ENCODE results near the gene CERS6.
A peak's percentile ranks its signal among the peaks of the same experiment; 100 is the strongest.

Gene CERS6

DNA sequence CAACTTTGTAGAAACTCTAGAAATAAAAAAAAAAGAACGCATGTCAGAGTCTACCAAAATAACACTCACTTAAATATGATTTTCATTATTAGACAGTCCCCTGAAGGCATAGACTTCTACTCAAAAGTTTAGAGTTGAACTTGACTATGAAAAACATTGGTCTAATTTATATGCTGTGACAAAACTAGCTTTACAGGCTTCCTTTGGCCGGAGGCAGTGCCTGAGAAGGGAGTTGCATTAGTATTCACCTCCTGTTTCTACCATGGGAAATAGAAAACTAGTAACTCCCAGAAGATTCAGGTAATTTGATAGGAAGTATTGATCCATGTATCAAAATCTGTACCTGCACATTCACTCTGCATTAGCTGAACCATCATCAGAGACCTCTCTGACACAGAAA is 182.9 kb downstream of the CERS6 start:
- TF ChIP-seq GATA2 (IDR thresholded peaks at IDR 0.05; ENCODE audit: low read depth, low read length) (no peak), GATA3 (IDR thresholded peaks at IDR 0.05; ENCODE audit: low read depth, low read length) (no peak)

DNA sequence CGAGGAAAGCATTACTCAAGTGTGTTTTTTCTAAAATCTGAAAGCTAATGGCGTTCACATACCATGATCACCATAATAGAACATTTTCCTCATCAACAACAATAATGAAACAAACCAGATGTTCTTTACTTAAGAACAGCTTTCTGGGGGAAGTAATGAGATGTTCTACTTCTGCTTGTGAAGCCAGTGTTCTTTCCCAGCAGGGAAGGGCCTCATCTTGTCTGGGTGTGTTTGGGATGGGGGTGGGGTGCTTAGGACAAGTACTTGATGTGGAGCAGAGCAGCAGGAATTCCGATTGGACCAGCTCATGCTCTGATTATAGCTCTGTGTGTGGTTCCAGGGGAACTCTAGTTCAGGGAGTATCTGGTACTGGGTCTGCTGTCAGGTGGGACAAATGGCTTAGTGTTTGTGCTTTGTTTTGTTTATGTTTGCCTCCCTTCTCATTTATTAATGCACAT is 183.4 kb downstream of the CERS6 start:
- TF ChIP-seq GATA2 (IDR thresholded peaks at IDR 0.05; ENCODE audit: low read depth, low read length) = no peak
- TF ChIP-seq GATA3 (IDR thresholded peaks at IDR 0.05; ENCODE audit: low read depth, low read length) = no peak

DNA sequence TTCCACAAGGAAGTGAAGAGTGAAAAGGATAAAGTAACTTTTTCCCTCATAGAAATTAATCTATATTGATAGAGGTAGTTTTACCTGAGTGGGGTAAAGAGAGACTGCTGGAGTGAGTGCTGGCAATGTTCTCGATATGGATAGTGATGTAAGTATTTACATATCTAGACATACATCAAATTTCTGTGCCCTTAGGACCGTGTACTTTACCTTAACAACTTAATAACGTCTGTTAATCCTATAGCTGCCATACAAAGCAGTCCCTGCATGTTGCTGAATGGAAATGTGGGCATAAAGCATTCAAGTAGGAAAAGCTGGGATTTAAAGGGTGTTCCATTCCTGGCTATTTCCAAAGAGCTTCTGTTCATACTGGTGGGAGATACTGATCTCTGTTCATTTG is 184.0 kb downstream of the CERS6 start:
- TF ChIP-seq GATA3 (IDR thresholded peaks at IDR 0.05; ENCODE audit: low read depth, low read length) (no peak), GATA2 (IDR thresholded peaks at IDR 0.05; ENCODE audit: low read depth, low read length) (no peak)

DNA sequence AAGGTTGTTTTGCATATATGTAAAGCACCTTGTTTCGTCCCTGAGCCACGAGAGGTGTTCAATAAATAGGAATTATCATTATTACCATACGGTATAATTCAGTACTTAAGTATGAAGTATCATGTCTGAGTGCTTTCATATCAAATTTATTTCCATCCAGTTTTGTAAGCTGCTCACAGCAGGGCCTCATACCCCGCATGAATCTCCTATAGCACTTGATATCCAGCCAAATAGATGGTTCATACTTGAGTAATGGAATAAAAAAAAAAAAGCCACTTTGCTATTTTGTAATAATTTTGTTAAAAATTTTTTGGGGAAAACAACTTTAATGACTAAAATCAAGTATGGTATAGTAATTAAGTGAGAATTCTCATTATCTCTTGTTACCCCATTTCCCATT is 185.6 kb downstream of the CERS6 start:
- TF ChIP-seq GATA3 (IDR thresholded peaks at IDR 0.05; ENCODE audit: low read depth, low read length) (no peak), GATA2 (IDR thresholded peaks at IDR 0.05; ENCODE audit: low read depth, low read length) (no peak)

DNA sequence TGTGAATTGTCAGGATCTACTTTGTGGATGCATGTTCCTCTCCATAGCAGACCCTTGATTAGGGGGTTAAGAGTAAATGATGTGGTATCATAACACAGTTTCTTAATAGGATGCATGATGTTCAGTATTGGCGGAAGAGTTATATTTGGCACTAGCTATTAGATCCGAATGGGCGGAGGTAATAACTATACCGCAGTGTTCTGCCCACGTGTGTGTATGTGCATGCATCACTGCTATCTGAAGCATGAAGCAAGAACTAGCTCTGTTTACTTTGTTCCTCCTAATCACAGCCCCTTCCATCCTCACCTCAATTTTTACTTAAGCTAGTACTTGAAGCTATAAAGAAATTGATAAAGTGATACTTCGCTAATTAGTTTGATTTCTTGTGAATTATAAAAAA is 186.8 kb downstream of the CERS6 start:
- TF ChIP-seq GATA3 (IDR thresholded peaks at IDR 0.05; ENCODE audit: low read depth, low read length) (no peak), GATA2 (IDR thresholded peaks at IDR 0.05; ENCODE audit: low read depth, low read length) (no peak)

DNA sequence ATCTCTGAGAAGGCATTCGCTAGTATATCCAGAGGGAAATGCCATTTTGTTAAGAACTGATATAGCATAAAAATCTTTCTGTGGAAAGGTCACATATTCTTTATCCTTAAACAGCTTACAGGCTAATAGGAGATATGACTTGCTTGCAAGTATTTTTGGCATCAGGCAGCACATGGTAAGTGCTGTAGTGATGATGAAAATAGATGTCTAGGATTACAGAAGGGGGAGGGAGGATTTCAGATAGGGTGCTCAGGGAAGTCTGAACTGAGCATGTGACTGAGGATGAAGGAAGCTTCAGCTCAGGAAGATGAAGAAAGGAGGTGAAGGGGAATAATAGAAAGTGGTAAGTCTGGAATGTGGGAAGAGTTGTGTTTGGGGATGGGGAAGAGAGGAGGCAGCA is 187.9 kb downstream of the CERS6 start:
- TF ChIP-seq GATA3 (IDR thresholded peaks at IDR 0.05; ENCODE audit: low read depth, low read length) = no peak
- TF ChIP-seq GATA2 (IDR thresholded peaks at IDR 0.05; ENCODE audit: low read depth, low read length) = no peak

DNA sequence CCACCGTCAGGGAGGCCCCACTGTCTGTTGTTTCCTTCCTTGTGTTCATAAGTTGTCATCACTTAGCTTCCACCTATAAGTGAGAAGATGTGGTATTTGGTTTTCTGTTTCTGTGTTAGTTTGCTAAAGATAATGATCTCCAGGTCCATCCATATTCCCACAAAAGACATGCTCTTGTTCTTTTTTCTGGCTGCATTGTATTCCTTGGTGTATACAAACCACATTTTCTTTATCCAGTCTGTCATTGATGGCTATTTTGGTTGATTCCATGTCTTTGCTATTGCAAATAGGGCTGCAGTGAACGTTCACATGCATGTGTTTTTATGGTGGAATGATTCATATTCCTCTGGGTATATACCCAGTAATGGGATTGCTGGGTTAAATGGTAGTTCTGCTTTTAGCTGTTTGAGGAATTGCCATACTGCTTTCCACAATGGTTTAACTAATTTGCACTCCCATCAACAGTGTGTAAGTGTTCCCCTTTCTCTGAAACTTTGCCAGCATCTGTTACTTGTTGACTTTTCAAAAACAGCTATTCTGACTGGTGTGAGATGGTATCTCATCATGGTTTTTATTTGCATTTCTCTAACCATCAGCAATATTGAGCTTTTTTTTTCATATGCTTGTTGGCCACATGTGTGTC is 189.7 kb downstream of the CERS6 start:
- no peak for TF ChIP-seq GATA3 (IDR thresholded peaks at IDR 0.05; ENCODE audit: low read depth, low read length)
- no peak for TF ChIP-seq GATA2 (IDR thresholded peaks at IDR 0.05; ENCODE audit: low read depth, low read length)

DNA sequence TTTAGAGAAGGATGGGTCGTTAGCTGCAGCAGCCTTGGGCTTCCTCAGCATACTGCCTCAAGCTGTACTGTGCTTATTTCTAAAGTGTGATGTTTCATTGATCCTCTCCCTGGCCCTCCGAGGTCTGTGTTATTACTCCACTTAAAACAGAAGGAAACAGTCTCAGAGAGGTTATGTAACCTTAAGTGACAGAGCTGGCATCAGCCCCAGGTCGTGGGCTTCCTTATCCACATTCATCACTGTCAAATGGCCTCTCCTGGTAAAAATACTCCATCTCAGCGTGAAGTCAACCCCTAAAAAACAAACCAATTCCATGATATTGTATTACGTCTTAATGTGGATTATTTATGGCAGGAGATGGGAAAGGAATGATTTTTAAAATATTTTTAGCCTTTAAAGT is 193.0 kb downstream of the CERS6 start:
- TF ChIP-seq GATA2 (IDR thresholded peaks at IDR 0.05; ENCODE audit: low read depth, low read length) = no peak
- TF ChIP-seq GATA3 (IDR thresholded peaks at IDR 0.05; ENCODE audit: low read depth, low read length) = no peak

DNA sequence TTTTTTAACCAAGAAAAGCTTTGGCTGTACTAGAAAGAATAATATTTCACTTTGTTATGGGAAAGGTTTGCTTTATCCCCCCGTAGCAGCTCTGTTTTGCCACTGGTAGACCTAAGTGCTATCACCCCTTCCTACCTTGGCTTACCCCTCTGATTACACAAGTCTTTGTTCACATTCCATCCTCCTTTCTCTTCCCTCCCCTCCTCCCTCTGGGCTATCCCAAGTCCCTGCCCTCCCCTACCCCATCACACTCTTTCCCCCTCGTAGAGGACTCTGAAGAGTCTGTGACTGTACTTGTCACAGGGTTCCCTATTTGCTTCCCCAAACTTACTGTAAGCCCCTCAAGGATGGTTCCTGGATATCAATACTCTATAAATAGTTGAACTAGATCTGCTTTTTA is 193.5 kb downstream of the CERS6 start:
- TF ChIP-seq GATA3 (IDR thresholded peaks at IDR 0.05; ENCODE audit: low read depth, low read length) (no peak), GATA2 (IDR thresholded peaks at IDR 0.05; ENCODE audit: low read depth, low read length) (no peak)

DNA sequence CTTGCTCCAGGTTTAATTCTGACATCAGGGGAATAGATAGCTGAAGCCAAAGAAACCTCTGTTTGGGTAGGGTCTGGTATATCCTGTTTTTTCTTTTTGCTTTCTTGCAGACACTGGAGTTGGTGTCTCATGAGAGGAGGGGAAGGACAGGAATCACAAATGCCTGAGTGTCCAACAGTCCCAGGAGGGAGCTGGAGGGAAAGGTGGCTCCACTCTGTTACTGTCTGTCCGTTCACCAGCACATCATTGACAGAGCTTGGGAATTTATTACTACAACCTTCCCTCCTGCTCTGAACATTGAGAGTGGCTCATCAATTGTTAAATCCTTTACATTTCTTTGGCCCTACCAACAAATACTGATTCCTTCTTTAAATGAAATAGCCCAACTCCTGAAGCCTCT is 194.1 kb downstream of the CERS6 start:
- TF ChIP-seq GATA3 (IDR thresholded peaks at IDR 0.05; ENCODE audit: low read depth, low read length) (no peak), GATA2 (IDR thresholded peaks at IDR 0.05; ENCODE audit: low read depth, low read length) (no peak)

DNA sequence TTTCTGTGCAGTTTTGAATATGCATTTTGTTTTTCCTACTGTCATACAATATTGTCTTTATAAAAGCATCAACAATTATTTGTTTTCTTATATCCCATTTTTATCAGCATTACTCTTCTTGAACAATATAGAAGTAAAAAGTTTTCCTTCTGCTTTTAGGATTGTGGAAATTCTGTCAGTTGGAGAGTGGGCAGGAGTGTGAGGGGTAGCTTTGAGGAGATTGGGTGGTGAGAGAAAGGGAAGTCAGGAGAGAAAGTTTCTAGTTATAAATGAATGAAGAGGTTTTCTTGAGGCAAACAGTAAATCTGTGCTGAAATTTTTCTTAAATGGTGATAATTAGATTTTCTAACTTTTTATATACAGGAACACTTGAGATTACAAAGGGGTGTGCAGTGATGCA is 194.7 kb downstream of the CERS6 start:
- TF ChIP-seq GATA2 (IDR thresholded peaks at IDR 0.05; ENCODE audit: low read depth, low read length) (no peak), GATA3 (IDR thresholded peaks at IDR 0.05; ENCODE audit: low read depth, low read length) (no peak)

DNA sequence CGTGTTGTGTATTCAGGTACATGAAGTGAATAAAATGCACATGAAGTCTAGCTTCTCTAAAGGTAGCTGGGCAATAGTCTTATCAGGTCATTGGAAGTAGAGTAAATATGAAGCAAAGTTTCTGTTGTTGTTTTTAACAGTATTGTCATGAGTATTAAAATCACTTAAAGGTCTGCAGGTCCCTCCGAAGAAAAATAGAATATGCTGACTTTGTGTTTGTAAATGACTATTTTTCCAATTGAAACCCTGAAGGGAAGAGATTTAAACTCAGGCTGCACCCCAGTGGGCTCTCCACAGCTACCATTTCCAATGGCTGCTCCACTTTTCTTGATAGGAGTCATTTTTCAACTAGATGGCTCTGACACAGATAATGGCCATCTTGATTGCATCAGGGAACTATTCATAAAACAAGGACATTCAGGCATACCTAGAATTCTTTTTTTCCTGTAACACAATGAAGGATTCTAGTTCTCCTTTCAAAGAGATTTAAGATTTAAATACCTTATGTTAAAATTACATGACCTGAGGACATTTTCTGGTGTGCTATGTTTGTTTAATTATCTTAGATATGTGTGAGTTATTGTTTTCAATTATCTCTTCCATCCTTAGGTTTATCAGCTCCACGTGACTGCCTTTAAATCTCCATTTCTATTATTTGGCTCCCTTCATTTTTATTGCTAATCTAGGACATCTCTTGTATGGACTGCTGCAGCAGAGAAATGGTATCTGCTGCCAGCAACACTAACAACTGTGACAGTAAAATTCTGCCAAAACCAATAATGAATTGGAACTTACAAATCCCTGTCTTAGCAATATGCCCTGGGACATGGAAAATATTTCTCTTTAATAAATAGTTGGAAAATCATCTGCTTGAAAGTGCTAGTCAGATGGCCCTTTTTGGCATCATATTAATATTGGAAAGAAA is 197.2 kb downstream of the CERS6 start:
- TF ChIP-seq GATA3 (IDR thresholded peaks at IDR 0.05; ENCODE audit: low read depth, low read length) = peak; percentile 48
- peak; percentile 58 for TF ChIP-seq GATA2 (IDR thresholded peaks at IDR 0.05; ENCODE audit: low read depth, low read length)

DNA sequence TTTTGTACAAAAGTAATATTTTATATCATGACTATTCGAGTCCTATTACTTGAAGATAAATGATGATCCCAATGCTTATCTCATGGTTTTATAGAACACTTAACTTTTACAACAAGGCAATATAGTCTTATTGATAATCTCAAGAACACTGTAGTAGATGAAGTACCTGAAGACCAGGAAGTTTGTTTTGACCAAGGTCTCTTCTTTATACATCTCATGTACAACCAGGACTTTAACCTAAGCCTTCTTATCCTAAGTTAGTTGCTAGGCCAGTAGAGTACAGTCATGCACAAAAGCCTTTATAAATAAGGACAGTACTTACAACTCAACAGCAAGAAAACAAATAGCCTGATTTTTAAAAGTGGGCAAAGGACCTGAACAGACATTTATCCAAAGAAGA is 198.6 kb downstream of the CERS6 start:
- no peak for TF ChIP-seq GATA3 (IDR thresholded peaks at IDR 0.05; ENCODE audit: low read depth, low read length)
- no peak for TF ChIP-seq GATA2 (IDR thresholded peaks at IDR 0.05; ENCODE audit: low read depth, low read length)

DNA sequence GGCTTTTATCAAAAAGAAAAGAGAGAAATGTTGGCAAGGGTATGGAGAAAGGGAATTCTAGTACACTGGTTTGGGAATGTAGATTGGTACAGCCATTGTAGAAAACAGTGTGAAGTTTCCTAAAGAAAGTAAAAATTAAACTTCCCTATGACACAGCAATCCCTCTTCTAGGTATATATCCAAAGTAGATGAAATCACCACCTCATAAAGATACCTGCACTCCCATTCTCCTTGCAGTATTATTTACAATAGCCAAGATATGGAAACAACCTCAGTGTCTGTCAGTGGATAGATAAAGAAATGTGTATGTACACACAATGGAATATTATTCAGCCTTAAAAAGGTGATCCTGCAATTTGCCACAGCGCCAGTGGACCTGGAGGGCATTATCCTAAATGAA is 199.1 kb downstream of the CERS6 start:
- TF ChIP-seq GATA2 (IDR thresholded peaks at IDR 0.05; ENCODE audit: low read depth, low read length) (no peak), GATA3 (IDR thresholded peaks at IDR 0.05; ENCODE audit: low read depth, low read length) (no peak)

DNA sequence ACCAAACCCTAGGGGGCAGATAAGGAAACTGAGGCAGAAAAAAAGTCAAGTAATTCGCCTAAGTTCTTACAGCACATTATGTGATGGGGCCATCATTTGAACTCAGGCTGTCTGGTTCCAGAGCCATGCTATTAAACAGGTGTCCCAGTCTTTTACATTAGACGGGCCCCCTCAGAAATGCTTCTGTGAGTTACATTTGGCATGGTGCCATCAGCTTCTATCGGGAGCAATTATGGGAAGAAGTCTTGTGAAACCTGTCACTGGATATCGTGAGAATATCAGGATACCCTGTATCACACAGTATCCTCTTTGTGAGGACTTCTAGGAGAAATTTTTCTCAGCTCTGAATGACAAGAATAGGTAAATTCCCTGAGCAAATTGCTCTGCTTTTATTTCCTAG is 202.6 kb downstream of the CERS6 start:
- TF ChIP-seq GATA2 (IDR thresholded peaks at IDR 0.05; ENCODE audit: low read depth, low read length) = no peak
- TF ChIP-seq GATA3 (IDR thresholded peaks at IDR 0.05; ENCODE audit: low read depth, low read length) = no peak
